Mesenteric fat pad (tissue), 1 donor: ENCODE measurements around the gene ACBD4. TPM values are rescaled to one million over a fixed set of nuclear protein-coding genes. Genes with fewer than 3 reads are reported as not detected.

Experiments
- DNase-seq: peaks from one replicate; pipeline ENCODE4 v3.0.0-alpha.2; 2020; ENCODE audit warnings: low spot score
- total RNA-seq: library from RNA; stranded (reverse); fragmentation: NEBNext Ultra II Directional; extraction: Animal tissue kit (Norgen Biotek cat#: 25700); gene quantifications from one replicate; pipeline ENCODE4 v1.2.1, GENCODE V29; 2021
- donor health status: DM: yes; HTN: yes; CAD: no.

The ACBD4 gene
- total RNA-seq, 1 donor from 2014 or later = 10.9 TPM

DNA sequence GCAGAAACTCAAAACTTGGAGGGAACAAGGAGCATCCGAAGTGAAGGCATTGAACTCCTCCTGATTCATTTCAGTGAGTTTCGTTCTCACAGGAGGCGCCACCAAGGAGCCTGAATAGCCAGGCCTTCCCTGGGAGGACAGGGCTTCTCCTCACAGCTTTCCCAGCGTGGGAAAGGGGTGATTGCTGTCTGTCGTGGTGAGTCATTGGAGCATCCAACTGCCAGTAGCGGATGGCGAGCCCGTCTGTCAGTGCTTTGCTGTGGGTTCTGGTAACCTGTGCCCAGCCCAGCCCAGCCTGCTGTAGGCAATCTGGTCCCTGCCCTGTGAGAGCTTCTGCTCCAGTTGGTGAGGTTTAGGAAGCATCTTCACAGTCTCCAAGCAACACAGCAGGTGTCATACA, 31.5 kb upstream of the ACBD4 start:
- DNase-seq = no peak

DNA sequence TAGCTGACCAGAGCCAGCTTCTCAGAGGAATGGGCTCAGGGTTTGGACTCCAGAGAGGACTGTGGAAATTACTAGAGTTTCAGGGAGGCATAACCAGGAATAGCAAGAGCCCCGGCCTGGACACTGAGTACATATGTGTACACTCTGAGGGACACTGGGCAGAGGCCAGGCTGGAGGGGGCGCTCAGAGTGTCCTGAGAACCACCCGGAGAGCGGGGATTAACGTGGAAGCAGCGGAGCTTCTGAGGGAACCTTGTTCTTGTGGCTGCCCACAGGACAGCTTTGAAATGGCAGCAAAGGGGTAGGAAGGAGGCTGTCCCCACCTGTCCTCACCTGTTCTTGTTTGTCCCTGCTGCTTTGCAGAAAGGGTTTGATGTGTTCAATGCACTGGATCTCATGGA, 31.0 kb upstream of the ACBD4 start:
- DNase-seq = no peak

DNA sequence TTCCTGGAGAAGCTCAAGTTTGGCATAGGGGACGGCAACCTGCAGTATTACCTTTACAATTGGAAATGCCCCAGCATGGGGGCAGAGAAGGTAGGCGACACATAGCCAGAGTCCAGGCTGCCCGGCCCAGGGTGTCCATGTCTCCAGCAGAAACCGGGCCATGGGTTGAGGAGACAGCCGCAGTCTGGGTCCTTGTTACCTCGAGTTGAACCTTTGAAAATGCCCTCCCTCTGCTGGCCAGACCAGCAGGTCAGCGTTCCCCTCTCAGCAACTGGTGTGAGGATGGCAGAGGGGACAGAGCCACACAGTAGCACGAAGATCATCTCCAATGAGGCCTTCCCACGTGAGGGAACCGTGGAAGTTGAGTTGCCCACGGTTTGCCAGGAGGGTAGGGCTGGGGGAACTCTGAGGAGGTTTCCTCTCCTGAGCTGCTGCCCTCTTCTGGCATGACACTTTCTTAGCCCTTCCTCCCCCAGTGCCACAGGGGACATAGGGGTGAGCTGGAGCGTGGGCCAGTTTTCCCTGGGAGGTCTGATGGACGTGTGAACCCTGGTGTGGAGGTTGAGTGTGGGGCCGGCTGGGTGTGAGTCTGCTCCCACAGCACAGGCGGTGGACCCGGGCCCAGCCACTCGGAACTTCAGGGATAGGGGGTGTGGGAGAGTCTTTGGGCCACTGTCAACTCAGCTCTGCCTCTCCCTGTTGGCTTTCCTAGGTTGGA, 30.4 kb upstream of the ACBD4 start:
- DNase-seq = no peak

DNA sequence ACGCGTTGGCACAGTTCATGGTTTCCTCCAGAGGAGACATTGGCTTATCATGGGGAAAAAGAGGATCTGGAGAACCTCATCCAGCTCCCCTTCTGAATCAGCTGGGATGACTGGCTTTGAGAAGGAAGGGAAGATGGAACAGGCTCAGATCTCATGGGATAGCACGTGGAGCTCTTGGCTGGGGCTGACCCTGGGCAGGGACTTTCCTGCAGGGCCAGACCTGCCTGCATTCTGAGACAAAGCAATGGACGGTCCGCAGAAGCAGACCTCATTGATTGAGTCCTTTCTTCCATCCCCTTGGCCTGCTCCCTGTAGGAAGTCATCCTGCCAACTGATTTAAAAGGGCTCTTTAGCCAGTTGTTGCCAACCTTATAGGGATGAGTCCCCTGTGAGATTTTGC, 29.4 kb upstream of the ACBD4 start:
- no peak for DNase-seq

DNA sequence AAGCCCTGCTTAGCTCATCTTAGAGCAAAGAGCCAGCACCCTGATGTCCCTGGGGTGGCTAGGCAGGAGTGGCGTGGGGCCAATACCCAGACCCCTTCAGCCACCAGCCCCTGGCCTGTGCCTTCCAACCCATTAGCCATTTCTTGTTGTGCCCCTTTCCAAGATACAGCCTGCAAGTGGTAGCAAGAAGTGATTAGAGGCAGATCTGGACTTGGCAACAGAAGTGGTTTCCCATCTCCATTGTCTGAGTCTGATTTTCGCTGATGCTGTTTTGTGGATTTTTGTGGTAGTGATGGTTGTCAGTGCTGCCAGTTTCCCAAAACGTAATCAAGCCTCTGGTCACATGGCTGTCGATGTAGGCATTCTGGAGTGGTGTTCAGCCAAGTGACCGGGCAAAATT, 28.9 kb upstream of the ACBD4 start:
- no peak for DNase-seq

DNA sequence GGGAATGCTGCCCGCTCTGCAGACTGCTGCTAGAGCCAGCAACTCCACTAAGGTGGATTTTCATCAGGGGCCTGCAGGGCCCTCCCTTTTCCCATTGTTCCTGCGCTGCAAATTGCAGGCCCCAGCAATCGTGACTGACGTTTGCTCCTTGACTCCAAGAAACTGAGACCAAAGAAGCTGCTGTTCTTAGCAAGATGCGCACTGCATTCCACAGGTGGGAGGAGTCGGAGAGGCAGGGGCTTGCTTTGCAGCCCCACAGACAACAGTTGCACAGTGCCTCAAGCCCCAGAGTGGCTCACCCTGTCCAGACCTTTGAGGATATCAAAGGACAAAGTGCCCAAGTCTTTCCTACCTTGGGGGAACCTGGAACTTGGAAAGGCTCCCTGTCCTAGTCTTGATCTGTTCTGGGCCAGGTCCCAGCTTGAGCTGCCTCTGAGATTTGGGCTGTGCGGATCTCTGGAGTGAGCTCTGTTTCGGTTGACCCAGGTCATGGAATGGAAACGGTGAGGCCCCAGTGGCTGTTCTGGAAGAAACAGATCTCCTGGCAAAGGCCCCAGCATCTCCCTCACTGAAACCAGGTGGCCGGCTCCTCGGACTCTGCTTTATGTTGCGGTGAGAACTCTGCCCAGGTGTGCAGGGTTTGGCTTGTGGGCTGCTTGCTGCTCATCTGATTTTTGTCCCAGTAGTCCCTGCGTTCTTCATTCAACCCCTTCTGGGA, 28.0 kb upstream of the ACBD4 start:
- DNase-seq = no peak

DNA sequence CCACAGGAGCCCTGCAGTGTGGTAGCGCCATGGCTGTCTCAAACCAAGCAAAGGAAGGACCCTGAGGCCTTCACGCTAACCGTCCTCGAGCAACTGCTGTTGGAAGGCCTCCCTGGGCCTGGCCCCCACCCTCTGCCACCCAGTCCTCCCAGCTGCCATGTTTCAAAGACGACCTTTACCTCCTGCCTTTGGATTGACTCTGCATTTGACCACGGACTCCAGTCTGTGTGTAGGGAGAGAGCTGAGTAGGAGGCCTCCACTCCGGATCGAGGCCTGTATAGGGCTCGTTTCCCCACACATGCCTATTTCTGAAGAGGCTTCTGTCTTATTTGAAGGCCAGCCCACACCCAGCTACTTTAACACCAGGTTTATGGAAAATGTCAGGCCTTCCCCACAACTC, 27.4 kb upstream of the ACBD4 start:
- DNase-seq = no peak

DNA sequence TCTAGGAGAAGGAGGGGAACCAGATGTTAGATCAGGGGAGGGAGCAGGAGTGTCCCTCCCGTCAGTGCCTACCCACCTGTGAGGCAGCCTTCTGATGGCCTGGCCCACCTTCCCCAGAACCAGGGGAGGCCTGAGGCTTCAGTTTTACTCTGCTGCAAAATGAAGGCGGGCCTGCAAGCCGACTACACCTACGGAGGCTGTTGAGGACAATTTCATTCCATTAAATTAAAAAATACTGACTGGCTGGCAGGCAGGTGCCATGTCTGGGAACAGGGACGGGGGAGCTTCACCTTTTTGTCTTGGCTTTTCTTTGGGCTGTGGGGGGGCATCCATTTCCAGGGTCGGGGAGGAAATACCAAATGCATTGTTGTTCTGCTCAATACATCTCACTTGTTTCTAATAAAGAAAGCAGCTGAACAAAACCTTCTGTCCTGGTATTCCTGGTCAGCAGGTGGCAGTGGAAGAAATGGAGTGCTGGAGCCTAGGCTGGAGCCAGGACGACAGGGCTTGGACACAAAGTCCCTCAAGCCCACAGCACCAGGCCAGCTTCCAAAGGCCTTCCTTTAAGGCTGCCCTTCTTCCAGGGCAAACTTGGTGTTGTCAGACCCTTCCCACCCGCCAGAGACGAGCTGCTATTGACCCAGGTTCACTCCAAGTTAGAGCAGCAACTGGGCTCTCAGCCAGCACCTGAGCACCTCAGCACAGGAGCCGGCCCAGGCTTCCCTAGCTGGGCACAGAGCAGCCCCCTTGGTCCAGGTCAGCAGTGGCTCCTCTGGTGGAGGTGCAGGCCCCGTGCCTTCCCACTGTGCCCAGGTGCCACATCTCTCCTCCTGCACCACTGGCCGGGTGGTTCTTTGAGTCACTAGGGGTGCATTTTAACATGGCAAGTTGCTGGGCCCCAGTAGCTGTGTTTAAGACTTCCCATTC, 26.6 kb upstream of the ACBD4 start:
- no peak for DNase-seq

DNA sequence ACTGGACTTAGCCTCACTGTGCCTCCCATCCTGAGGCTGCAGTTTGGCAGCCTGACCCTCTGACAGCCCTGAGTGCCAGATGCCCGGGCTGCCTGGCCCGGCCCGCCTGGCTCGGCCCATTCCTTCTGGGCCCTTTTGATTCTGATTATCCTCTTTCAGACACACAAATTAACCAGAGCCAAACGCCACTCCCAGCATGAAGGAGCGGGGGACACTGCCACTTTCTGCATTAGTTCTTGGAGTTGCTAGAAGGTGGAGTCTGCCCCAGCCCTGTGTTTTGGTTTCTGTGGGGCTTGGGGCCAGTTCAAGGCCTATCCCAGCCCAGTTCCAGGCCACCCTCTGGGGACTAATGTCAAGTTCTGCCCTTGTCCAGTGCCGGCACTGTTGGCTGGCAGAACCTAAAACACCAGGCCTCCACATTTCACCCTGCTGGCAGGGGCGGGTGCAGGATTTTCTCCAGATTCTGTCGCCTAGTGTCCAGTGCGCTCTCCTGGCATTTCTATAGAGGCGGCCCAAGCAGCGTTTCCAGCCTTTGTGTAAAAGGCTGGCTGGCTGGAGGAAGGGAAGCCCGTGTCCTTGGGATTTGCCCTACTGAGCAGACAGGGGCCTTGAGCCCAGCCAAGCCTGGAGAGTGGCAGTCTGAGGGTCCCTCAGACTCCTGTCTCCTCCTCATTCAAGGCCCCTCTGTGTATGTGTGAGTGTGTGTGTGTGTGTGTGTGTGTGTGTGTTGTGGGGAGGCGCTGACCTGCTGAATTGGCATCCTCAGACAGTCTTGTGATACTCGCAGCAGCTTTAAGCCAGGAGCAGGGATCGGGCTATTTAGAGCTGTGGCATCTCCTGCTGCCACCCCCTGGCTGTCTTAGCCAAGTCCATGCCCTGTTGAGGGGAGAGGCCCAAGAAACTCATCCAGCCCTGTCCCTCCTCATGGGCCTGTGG, 24.5 kb upstream of the ACBD4 start:
- no peak for DNase-seq

DNA sequence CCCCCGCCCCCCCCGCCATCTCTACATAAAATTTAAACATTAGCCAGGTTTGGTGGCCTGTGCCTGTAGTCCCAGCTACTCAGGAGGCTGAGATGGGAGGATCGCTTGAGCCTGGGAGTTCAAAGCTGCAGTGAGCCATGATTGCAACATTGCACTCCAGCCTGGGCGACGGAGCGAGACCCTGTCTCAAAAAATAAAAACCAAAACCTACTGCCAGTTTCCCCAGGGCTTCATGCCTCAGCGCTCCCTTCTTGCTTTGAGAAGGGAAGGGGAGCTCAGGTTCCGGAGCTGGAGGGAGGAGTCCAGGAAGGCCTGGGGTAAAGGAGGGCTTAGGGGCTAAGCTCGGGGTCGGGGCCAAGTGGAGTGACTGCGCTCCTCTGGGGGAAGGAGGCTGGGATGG, 23.6 kb upstream of the ACBD4 start:
- DNase-seq = no peak

DNA sequence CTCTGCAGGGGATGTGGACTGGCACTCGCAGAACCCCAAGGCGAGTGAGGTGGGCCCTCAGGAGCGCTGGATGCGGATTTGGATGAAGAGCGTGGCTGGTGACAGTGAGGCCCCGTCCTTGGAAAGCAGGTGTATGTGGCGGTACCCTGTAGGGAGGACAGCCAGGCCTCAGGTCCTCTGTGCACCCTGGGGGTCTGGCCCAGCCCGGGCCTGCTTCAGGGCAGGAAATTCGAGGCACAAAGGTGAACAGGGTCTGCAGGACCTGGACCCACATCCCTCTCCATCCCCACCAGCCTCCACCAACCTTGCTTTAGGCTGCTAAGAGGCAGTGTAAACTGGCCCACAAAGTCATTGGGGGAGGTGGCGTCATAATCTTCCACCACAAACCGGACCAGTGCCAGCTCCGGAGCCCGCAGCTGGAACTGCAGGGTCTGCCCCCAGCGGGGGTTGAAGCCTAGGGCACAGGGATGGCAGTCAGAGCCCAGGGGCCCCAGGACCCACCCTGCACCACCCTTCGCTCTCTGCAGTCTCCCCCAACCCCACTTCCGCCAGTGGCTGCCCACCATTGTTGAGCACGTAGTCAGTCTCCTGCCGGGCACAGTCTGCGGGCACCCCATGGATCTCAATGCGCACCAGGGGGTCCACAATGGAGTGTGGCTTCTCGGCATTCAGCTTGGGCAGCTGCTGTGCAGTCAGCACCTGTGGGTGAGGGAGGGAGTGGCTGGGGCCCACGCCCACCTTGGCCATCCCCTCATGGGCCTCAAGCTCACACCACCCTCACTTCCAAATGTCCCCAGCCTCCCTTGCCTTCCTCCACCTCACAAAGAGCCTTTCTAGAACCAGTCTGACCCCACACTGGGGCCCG, 22.7 kb upstream of the ACBD4 start:
- DNase-seq = no peak

DNA sequence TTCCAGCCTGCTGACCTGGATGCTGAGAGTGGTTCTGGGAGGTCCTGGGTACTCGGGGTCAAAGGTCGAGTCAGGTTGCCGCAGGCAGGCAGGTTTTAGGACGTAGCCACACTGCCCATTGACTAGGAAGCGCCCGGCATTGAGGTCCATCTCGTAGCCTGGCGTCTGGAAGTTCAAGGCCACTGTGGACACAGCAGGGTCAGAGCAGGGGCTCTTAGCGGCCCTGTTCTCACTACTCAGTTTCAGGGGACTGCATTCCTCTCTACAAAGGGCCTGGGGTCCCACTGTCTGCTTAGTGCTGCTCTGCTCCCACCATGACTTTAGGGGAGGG, 22.1 kb upstream of the ACBD4 start:
- DNase-seq = no peak

DNA sequence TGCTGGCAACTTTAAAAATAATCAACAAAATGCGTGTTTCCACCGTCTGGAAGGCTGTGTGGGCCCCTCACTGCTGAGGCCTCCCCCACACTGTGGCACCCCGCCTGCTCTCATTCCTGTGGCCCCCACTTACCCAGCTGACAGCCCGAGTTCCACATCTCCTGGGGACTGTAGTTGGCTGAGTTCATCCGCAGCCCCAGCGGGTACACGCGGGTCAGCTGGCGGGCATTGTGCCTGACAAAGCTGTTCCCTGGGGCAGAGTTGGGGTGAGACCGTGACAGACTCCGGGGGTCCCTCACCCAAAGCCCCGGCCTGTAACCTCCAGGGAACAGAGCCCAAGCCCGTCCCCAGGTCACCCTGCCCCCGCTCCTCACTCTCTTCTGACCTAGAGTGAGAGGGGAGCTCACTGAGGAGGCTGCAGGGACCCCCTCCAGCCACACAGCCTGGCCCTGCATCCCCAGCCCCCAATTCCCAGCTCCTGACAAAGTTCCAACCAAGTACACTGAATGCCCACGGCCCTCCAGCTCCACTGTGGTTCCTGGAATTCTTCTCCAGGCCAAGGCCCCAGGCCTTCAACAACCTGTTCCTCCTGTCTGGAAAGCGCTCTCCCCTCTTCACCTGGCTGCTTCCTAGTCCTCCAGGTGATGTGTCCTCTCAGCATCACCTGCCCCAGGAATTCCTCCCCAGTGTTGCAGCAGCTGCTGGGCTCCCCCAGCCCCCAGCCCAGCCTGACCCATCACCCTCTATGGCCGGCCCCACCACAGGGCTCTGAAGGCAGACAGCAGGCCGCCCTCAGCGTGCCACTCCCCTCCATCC, 21.2 kb upstream of the ACBD4 start:
- no peak for DNase-seq

DNA sequence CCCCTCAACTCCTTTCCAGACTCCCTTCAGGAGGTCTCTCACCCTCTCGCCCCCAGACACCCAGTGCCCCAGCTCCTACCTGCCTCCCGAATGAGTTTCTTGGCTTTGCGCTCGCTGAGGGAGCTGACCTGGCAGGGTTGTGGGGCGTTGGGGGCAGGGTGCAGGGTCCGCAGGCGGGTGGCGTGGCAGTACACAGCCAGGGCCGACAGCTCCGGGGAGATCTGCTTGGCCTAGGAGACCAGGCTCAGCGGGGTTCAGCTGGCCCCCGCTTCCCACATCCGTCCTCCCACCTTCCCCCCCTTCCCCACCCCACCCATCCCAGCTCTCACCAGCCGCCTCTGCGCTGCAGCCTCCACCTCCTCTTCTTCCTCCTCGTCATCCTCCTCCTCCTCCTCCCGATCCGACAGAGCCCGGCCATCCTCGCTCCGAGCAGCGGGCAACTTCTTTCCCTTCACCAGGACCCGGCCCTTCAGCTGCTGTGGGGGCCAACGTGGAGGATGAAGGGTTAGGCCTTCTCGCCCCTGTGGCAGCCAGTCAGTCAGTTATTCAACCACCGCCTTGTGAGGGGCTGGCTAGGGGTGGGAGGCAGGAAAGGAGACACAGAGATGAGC, 20.4 kb upstream of the ACBD4 start:
- no peak for DNase-seq

DNA sequence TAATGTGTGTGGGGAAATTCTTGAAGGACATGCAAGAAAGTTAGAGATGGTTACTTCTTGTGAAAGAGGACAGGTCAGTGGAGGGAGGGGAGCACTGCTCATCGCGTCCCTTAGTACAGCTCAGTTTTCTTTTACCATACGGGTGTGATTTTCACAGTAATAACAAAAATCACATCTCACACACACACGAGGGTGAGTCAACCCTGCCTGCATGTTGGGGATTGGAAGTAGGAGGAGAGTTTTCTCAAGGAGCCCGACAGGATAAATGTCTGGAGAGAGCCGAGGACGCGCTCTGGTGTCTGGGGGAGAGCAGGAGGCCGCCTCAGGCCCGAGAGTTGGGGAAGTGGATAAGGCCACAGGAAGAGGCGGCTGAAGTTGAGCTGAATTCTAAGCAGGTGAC, 19.6 kb upstream of the ACBD4 start:
- no peak for DNase-seq

DNA sequence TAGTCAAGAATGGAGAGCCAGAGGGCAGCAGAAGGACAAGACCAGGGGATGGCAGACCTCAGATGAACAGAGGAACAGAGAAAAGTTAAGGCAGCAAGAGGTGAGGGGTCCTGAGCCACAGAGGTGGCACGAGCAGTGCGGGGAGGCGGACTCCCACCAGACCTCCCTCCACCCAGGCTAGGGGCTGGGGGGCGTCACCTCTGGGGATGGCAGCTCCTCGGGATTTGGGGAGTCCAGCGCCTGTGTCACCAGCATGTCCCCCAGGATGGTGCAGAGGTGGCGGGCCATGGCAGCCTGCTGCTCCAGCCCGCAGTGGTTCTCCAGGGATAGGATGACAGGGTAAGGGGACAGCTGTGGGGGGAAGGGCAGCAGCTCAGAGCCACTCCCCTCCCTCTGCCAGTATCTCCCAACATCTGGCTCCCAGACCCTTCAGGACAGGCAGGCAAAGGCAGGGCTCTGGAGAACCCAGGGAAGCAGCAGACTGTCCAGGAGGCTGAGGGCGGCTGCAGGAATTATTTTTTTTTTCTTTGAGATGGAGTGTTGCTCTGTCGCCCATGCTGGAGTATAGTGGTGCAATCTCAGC, 19.0 kb upstream of the ACBD4 start:
- no peak for DNase-seq

DNA sequence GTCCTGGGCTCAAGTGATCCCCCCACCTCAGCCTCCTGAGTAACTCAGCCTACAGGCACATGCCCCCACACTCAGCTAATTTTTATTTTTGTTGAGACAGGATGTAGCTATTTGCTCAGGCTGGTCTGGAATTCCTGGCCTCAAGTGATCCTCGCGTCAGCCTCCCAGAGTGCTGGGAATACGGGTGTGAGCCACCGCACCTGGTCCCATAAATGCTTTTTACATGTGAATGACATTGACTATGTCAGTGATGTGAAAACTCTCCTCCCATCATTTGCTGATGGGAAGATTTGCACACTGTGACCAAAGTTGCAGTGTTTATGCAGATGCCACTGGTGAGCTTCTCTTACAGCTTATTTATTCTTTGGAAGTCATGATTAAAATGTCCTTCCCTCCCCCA, 18.2 kb upstream of the ACBD4 start:
- DNase-seq = no peak
